Calu3 (cell line): ENCODE data around the gene BCL7A. TPM values are rescaled to one million over a fixed set of nuclear protein-coding genes. Genes with fewer than 3 reads are reported as not detected.

Experiments used
- BruUV-seq: library from RNA; stranded (reverse); fragments of 400-500 nt; replicated peaks from 2 replicates; lab custom pipeline; 2021; lab: Mats Ljungman, UMichigan
- CTCF ChIA-PET: fragments of 300-600 bp; sonication (Branson Sonifier 250); formaldehyde crosslinking; loops from one replicate; lab custom pipeline; 2022; ENCODE audit warnings: antibody characterized with exemption; lab: Charles Lee
- DNase-seq: peaks from one replicate; pipeline ENCODE4 v3.0.0; 2022
- H3K27ac Mint-ChIP-seq: one replicate; pipeline ENCODE4 v1.8.0; 2022; ENCODE audit warnings: mixed read lengths; ENCODE audit not compliant: unreplicated experiment
- H3K27me3 Mint-ChIP-seq: one replicate; pipeline ENCODE4 v1.8.0; 2022; ENCODE audit warnings: mixed read lengths; ENCODE audit not compliant: unreplicated experiment
- H3K36me3 Mint-ChIP-seq: one replicate; pipeline ENCODE4 v1.8.0; 2022; ENCODE audit warnings: mild to moderate bottlenecking, moderate library complexity, mixed read lengths; ENCODE audit not compliant: insufficient read depth, unreplicated experiment
- H3K4me1 Mint-ChIP-seq: one replicate; pipeline ENCODE4 v1.8.0; 2022; ENCODE audit warnings: mild to moderate bottlenecking, low read depth, mixed read lengths; ENCODE audit not compliant: unreplicated experiment
- H3K4me3 Mint-ChIP-seq: one replicate; pipeline ENCODE4 v1.8.0; 2022; ENCODE audit warnings: mild to moderate bottlenecking, low read depth, moderate library complexity, mixed read lengths; ENCODE audit not compliant: unreplicated experiment
- H3K9me3 Mint-ChIP-seq: one replicate; pipeline ENCODE4 v1.8.0; 2022; ENCODE audit warnings: low read depth, mixed read lengths; ENCODE audit not compliant: unreplicated experiment
- intact Hi-C: fragments of 100-400 bp; cut with micrococcal nuclease; formaldehyde crosslinking; loops from one replicate; pipeline ENCODE4 v1.10.0; 2022; ENCODE audit not compliant: unreplicated experiment
- total RNA-seq: library from RNA; stranded (reverse); gene quantifications from 2 replicates; pipeline ENCODE4 v1.2.3, GENCODE V29; 2022
- TF ChIP-seq, protein P1 (sequence below): fragments of 200-600 bp; IDR thresholded peaks from one replicate; pipeline ENCODE4 v1.8.0; 2022; ENCODE audit warnings: antibody characterized with exemption; ENCODE audit not compliant: unreplicated experiment

BCL7A gene
- total RNA-seq, 1 experiment from 2014 or later: 21.0 TPM

DNA sequence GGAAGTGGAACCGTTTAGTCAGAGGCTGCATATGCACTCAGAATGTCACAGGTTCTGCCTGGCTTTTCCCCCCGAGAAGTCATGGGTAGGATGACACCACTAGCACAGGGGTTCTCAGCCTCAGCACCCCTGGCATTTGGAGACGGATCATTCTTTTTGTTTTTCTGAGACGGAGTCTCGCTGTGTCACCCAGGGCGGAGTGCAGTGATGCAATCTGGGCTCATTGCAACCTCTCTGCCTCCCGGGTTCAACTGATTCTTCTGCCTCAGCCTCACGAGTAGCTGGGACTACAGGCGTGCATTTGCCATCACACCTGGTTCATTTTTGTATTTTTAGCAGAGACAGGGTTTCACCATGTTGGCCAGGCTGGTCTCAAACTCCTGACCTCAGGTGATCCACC is 28.1 kb downstream of the BCL7A start:
- Mint-ChIP-seq H3K4me3 (no peak overlapping the region), H3K27me3 (no peaks in the 10 kb centered on the region), H3K36me3 (peaks cover 46% of the 10 kb centered on the region), H3K9me3 (no peaks in the 10 kb centered on the region), H3K27ac (no peak overlapping the region), H3K4me1 (peaks cover 9% of the 10 kb centered on the region)
- TF ChIP-seq, protein P1, sequence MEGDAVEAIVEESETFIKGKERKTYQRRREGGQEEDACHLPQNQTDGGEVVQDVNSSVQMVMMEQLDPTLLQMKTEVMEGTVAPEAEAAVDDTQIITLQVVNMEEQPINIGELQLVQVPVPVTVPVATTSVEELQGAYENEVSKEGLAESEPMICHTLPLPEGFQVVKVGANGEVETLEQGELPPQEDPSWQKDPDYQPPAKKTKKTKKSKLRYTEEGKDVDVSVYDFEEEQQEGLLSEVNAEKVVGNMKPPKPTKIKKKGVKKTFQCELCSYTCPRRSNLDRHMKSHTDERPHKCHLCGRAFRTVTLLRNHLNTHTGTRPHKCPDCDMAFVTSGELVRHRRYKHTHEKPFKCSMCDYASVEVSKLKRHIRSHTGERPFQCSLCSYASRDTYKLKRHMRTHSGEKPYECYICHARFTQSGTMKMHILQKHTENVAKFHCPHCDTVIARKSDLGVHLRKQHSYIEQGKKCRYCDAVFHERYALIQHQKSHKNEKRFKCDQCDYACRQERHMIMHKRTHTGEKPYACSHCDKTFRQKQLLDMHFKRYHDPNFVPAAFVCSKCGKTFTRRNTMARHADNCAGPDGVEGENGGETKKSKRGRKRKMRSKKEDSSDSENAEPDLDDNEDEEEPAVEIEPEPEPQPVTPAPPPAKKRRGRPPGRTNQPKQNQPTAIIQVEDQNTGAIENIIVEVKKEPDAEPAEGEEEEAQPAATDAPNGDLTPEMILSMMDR: no peak
- DNase-seq: no peak
- no TSS peak for BruUV-seq
- intact Hi-C loops: no loop called here
- CTCF ChIA-PET: no interaction called here

DNA sequence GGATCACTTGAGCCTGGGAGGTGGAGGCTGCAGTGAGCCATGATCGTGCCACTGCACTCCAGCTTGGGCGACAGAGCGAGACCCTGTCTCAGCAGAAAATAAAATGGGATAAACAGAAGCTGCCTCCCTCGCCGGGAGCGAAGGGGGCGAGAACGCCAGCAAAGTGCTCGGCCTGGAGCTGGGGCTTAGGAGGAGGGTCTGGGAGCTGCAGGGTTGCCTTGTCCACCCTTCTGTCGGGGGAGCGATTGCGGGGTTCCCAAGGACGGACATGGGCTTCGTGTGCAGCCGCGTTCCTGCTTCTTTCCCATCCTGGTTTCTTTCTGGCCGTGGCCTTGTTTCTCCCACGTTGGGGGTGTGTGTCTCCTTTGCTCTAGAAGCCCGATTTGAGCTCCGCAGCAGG is 29.0 kb downstream of the BCL7A start:
- intact Hi-C loops: no loop called here
- peaks cover 43% of the 10 kb centered on the region for H3K36me3 Mint-ChIP-seq
- CTCF ChIA-PET: interaction anchor here (0.6 kb wide), 1 partner anchor 148 kb away, joined by 3 read pairs; no protein-coding TSS in a partner anchor

DNA sequence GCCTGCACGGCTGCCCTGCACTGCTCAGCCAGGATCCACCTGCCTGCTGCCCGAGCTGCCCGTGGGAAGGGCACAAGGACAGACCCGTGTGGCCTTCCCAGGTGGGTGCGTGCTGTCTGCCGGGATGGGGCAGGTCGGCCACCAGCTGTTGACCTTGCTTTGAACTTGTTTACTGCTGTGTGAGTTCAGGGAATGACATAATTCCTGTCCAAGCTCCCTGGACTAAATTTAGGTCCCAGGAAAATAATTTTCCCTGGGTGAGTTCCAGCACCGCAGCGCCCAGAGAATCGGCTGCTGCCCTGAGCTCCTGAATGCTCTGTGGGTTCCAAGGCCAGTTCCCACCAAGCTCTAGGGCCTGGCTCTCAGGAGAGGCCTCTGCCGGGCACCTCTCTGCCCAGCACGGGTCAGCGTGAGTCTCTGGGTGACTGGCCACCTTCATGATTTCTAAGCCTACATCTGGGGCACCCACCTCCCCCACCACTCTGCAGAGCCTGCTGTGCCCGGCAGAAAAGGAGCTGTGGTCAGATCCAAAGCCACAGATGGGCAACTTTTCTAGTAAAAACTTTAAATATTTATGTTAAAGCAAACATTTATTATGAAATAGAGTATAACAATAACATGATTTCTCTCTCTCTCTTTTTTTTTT is 29.7 kb downstream of the BCL7A start:
- peaks cover 37% of the 10 kb centered on the region for H3K36me3 Mint-ChIP-seq
- H3K4me1 Mint-ChIP-seq: peaks cover 9% of the 10 kb centered on the region
- CTCF ChIA-PET: interaction anchor here (0.6 to 1.7 kb wide), 4 partner anchors 60 to 148 kb away, joined by 3 to 5 read pairs (median 4); no protein-coding TSS in a partner anchor
- TF ChIP-seq, protein P1: no peak
- no peaks in the 10 kb centered on the region for H3K9me3 Mint-ChIP-seq
- DNase-seq: no peak
- intact Hi-C loops: no loop called here
- H3K4me3 Mint-ChIP-seq: no peak overlapping the region
- no peaks in the 10 kb centered on the region for H3K27me3 Mint-ChIP-seq
- BruUV-seq: no TSS peak
- H3K27ac Mint-ChIP-seq: no peak overlapping the region

More for the DNA sequence above, 29.0 kb downstream of the BCL7A start:
- Mint-ChIP-seq H3K27ac (no peak overlapping the region), H3K4me3 (no peak overlapping the region), H3K4me1 (peaks cover 9% of the 10 kb centered on the region), H3K9me3 (no peaks in the 10 kb centered on the region), H3K27me3 (no peaks in the 10 kb centered on the region)
- TF ChIP-seq, protein P1: no peak
- BruUV-seq: no TSS peak
- no peak for DNase-seq

DNA sequence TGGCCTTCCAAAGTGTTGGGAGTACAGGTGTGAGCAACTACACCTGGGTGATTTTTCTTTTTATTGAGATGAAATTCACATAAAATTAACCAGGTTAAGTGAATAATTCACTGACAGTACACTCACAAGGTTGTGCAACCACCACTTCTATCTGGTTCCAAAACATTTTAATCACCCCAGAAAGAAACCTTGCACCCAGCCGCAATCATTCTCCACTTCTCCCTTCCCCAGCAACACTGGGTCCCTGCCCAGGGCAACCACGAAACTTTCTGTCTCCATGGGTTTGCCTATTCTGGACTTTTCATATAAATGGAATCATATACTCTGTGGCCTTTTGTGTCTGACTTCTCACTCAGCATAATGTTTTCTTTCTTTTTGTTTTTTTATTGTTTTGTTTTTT is 30.6 kb downstream of the BCL7A start:
- intact Hi-C loops: no loop called here
- peaks cover 36% of the 10 kb centered on the region for H3K36me3 Mint-ChIP-seq
- no TSS peak for BruUV-seq
- no peaks in the 10 kb centered on the region for H3K27me3 Mint-ChIP-seq
- no peak overlapping the region for H3K4me3 Mint-ChIP-seq
- CTCF ChIA-PET: interaction anchor here (0.7 to 1.7 kb wide), 3 partner anchors 59 to 71 kb away, joined by 4 to 5 read pairs (median 4); no protein-coding TSS in a partner anchor
- H3K27ac Mint-ChIP-seq: no peak overlapping the region
- H3K9me3 Mint-ChIP-seq: no peaks in the 10 kb centered on the region
- DNase-seq: no peak
- peaks cover 9% of the 10 kb centered on the region for H3K4me1 Mint-ChIP-seq
- TF ChIP-seq, protein P1: no peak
